ENCODE results near the gene HSPD1. TPM values are rescaled to one million over a fixed set of nuclear protein-coding genes. Genes with fewer than 3 reads are reported as not detected.

Gene HSPD1
- total and polyA plus RNA-seq, 10 of the 15 experiments (the other 5 are each of a cell fraction or from before 2014, with no cell fraction given): 345 to 1,169 (median 695) TPM

GRCh38 chr2:197515315-197515738, 15.7 kb upstream of the HSPD1 start:
- Histone ChIP-seq H3K4me1 (ENCODE audit: control insufficient read depth, insufficient read depth, low read length) (peaks cover 7% of the 10 kb centered on the region), H2AFZ (ENCODE audit: control insufficient read depth, low read depth, low read length) (peak overlapping the region; percentile 94), H3K27me3 (replicated peaks in 1 of 2; ENCODE audit: control insufficient read depth in 2 of 2, insufficient read depth in 2 of 2, low read length in 1 of 2) (no peaks in the 10 kb centered on the region), H3K27ac (ENCODE audit: control insufficient read depth, insufficient read depth) (peak overlapping the region; percentile 95), H3K4me2 (ENCODE audit: control insufficient read depth, insufficient read depth) (peak overlapping the region; percentile 97), H3K9ac (ENCODE audit: control insufficient read depth, insufficient read depth, low read length) (peak overlapping the region; percentile 95), H3K79me2 (ENCODE audit: control insufficient read depth, insufficient read depth, low read length) (peaks cover 53% of the 10 kb centered on the region), H4K20me1 (ENCODE audit: control insufficient read depth, insufficient read depth) (no peaks in the 10 kb centered on the region), H3K4me3 (peak overlapping the region; percentile 99), H3K36me3 (ENCODE audit: control insufficient read depth in 2 of 2, insufficient read depth in 2 of 2, low read length in 1 of 2) (no peaks in the 10 kb centered on the region), H3K9me3 (replicated peaks; ENCODE audit: control insufficient read depth, insufficient read depth, low read length) (no peaks in the 10 kb centered on the region; the same call in 1 of the 3 replicates)
- in situ Hi-C loops (cut with MboI) (no loop called here), intact Hi-C loops (cut with micrococcal nuclease; ENCODE audit: unreplicated experiment) (loop anchor here (1.0 to 5.0 kb wide), 2 partner anchors 15 to 192 kb away; partner anchors contain the start of genes HSPE1 and MARS2)
- WGBS (ENCODE audit: insufficient coverage, insufficient replicate concordance, low lambda C conversion rate, missing lambda C conversion rate): 2% methylated on average over 16 of the region's 16 CpGs
- FAIRE-seq: peak; percentile 81
- TSS peak; percentile 99 for BruUV-seq (replicated peaks)
- POLR2A ChIA-PET: interaction anchor here (0.6 to 7.0 kb wide), 9 partner anchors 10 to 1032 kb away, joined by 3 to 156 read pairs (median 6); partner anchors contain the start of genes COQ10B, HSPD1, HSPE1 and SF3B1
- RAD21 ChIA-PET (ENCODE audit: unreplicated experiment): interaction anchor here (1.0 to 5.7 kb wide), 4 partner anchors 15 to 191 kb away, joined by 3 to 47 read pairs (median 6); partner anchors contain the start of genes HSPD1, HSPE1 and MARS2
- ATAC-seq: peak; percentile 12
- CTCF ChIA-PET: no interaction called here
- DNase-seq (ENCODE audit: low read depth, low spot score): no peak
- TF ChIP-seq PKNOX1 (IDR thresholded peaks at IDR 0.05): peak; percentile 29; the same call in 1 of the 2 replicates
- TF ChIP-seq ZNF622 (IDR thresholded peaks at IDR 0.05): no peak
- no peak for TF ChIP-seq KAT2A (conservative IDR thresholded peaks at IDR 0.05; ENCODE audit: control insufficient read depth, low read depth, low read length)
- peak; percentile 37; the same call in 1 of the 2 replicates for TF ChIP-seq MTA2 (IDR thresholded peaks at IDR 0.05; ENCODE audit: low read depth)
- 0 out of 2 replicates have a peak, but pooled peaks have one; percentile 6 for TF ChIP-seq CREB1 (IDR thresholded peaks at IDR 0.05; ENCODE audit: low read depth)
- SMC1A ChIA-PET (ENCODE audit: uncharacterized antibody, unreplicated experiment): interaction anchor here (0.6 to 3.2 kb wide), 6 partner anchors 10 to 594 kb away, joined by 3 to 34 read pairs (median 4); partner anchors contain the start of genes COQ10B, HSPD1, HSPE1 and SF3B1
